PFSK-1 (cell line): ENCODE measurements around the gene ANKRD12.

Experiments used
- FOXP2 ChIP-seq: optimal IDR thresholded peaks from 2 replicates; pipeline ENCODE3; 2011; ENCODE audit warnings: borderline replicate concordance, control low read depth, inconsistent platforms; ENCODE audit not compliant: insufficient read depth; ENCODE audit errors: extremely low read length, extremely low read depth
- POLR2AphosphoS5 ChIP-seq: IDR thresholded peaks from 2 replicates; pipeline ENCODE4 v1.6.1; 2012; ENCODE audit warnings: low read depth, mild to moderate bottlenecking, control low read depth, low read length, moderate library complexity
- SIN3A ChIP-seq: IDR thresholded peaks from 2 replicates; pipeline ENCODE4 v1.6.1; 2012; ENCODE audit warnings: mild to moderate bottlenecking, low read length, moderate library complexity, borderline replicate concordance; ENCODE audit not compliant: insufficient read depth
- TAF1 ChIP-seq: IDR thresholded peaks from 2 replicates; pipeline ENCODE4 v1.6.1; 2012; ENCODE audit warnings: low read length, control low read depth, borderline replicate concordance; ENCODE audit not compliant: insufficient read depth
- TF ChIP-seq, protein P1 (sequence below), 2 experiments: IDR thresholded peaks; 2 replicates each; pipeline versions ENCODE4 v1.6.1 to v1.8.0; 2011 to 2012; ENCODE audit warnings: low read depth in 2 of 2, low read length in 2 of 2, control low read depth in 1 of 2, inconsistent platforms in 1 of 2, mild to moderate bottlenecking in 1 of 2, moderate library complexity in 1 of 2; ENCODE audit not compliant: insufficient read depth in 1 of 2

The ANKRD12 gene

GRCh38 chr18:9210966-9211365 is 74.4 kb downstream of the ANKRD12 start:
- TF ChIP-seq SIN3A (no peak), POLR2AphosphoS5 (no peak), TAF1 (no peak), FOXP2 (no peak)
- TF ChIP-seq, protein P1, sequence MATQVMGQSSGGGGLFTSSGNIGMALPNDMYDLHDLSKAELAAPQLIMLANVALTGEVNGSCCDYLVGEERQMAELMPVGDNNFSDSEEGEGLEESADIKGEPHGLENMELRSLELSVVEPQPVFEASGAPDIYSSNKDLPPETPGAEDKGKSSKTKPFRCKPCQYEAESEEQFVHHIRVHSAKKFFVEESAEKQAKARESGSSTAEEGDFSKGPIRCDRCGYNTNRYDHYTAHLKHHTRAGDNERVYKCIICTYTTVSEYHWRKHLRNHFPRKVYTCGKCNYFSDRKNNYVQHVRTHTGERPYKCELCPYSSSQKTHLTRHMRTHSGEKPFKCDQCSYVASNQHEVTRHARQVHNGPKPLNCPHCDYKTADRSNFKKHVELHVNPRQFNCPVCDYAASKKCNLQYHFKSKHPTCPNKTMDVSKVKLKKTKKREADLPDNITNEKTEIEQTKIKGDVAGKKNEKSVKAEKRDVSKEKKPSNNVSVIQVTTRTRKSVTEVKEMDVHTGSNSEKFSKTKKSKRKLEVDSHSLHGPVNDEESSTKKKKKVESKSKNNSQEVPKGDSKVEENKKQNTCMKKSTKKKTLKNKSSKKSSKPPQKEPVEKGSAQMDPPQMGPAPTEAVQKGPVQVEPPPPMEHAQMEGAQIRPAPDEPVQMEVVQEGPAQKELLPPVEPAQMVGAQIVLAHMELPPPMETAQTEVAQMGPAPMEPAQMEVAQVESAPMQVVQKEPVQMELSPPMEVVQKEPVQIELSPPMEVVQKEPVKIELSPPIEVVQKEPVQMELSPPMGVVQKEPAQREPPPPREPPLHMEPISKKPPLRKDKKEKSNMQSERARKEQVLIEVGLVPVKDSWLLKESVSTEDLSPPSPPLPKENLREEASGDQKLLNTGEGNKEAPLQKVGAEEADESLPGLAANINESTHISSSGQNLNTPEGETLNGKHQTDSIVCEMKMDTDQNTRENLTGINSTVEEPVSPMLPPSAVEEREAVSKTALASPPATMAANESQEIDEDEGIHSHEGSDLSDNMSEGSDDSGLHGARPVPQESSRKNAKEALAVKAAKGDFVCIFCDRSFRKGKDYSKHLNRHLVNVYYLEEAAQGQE (IDR thresholded peaks at IDR 0.05; ENCODE audit: insufficient read depth in 1 of 2, low read depth in 2 of 2, low read length in 2 of 2) = no peak

GRCh38 chr18:9211955-9212354 is 75.4 kb downstream of the ANKRD12 start:
- TF ChIP-seq, protein P1 (IDR thresholded peaks at IDR 0.05; ENCODE audit: insufficient read depth in 1 of 2, low read depth in 2 of 2, low read length in 2 of 2) = no peak
- TF ChIP-seq FOXP2 = no peak
- TF ChIP-seq TAF1 = no peak
- TF ChIP-seq SIN3A = no peak
- no peak for TF ChIP-seq POLR2AphosphoS5

DNA sequence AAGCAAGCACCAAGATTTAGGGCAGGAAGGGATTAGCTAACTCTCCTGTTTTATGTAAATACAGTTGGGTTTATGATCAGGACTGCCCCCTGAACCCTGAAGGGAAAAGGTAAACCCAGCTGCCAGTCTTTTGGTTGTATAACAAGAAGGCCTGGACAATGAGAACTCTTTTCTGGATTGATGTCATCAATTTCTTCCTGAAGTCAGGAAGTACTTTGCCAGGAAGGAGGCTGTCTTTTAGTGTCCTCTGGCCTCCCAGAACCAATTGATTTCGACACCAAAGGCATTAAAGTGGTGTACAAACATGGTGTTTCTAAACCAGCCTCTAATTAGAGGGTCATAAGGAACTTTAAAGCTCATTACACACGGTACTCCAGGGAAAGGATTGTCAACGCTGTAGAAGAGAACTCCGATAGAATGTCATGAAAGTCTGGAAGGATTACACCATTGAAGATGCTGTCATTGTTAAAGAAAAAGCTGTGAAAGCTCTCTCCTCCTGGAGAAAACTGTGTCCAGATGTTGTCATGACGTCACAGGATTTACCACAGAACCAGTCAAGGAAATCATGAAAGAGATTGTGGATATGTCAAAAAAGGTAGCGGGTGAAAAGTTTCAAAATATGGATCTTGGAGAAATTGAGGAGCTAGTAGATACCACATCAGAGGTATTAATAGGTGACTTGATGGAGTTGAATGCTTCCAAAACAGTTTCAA is 78.8 kb downstream of the ANKRD12 start:
- TF ChIP-seq, protein P1 (IDR thresholded peaks at IDR 0.05; ENCODE audit: insufficient read depth in 1 of 2, low read depth in 2 of 2, low read length in 2 of 2) = no peak
- TF ChIP-seq FOXP2 (no peak), SIN3A (no peak), POLR2AphosphoS5 (no peak), TAF1 (no peak)

DNA sequence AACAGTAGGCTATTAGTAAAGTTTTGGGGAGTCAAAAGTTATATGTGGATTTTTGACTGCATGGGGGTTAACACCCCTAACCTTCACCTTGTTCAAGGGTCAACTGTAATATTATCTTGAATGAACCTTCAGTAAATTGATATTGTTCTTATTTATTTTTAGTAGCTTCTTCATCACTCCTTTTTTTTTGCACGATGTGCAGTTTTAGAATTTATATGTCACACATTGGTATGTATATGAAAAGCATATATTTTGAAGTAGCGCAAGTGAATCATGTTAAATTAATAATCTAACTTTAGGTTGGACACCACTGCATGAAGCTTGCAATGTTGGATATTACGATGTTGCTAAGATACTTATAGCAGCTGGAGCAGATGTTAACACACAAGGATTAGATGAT is 79.9 kb downstream of the ANKRD12 start:
- TF ChIP-seq, protein P1 (IDR thresholded peaks at IDR 0.05; ENCODE audit: insufficient read depth in 1 of 2, low read depth in 2 of 2, low read length in 2 of 2) = no peak
- TF ChIP-seq SIN3A = no peak
- no peak for TF ChIP-seq POLR2AphosphoS5
- no peak for TF ChIP-seq TAF1
